ENCODE results near the gene PPM1H.
"Not testable (repeated sequence)": the region's sequence is repeated elsewhere in the genome, so short reads cannot be mapped to it uniquely, and the experiment has no call there.

The PPM1H gene

GRCh38 chr12:62942316-62942715 lies 7.4 kb upstream of the PPM1H start:
- not testable (repeated sequence) for DNase-seq

GRCh38 chr12:62934239-62934798 lies 631 bp downstream of the PPM1H start:
- peak; percentile 42 for DNase-seq

- DNase-seq: no peak
Measured at GRCh38 chr12:62933602-62934238, 1.2 kb downstream of the PPM1H start.

GRCh38 chr12:62933220-62933601 lies 1.7 kb downstream of the PPM1H start:
- DNase-seq: peak; percentile 79

GRCh38 chr12:62931477-62931876 lies 3.5 kb downstream of the PPM1H start:
- DNase-seq: no peak

GRCh38 chr12:62930546-62931425 lies 4.2 kb downstream of the PPM1H start:
- peak; percentile 68 for DNase-seq

- DNase-seq: no peak
Measured at GRCh38 chr12:62928632-62929031, 6.3 kb downstream of the PPM1H start.

GRCh38 chr12:62925680-62926079 lies 9.3 kb downstream of the PPM1H start:
- DNase-seq: no peak

GRCh38 chr12:62924084-62924483 lies 10.9 kb downstream of the PPM1H start:
- no peak for DNase-seq

GRCh38 chr12:62922539-62922938 lies 12.4 kb downstream of the PPM1H start:
- no peak for DNase-seq

- DNase-seq: peak; percentile 53
Measured at GRCh38 chr12:62919838-62920237, 15.1 kb downstream of the PPM1H start.

GRCh38 chr12:62917926-62918325 lies 17.0 kb downstream of the PPM1H start:
- no peak for DNase-seq

- no peak for DNase-seq
Measured at GRCh38 chr12:62916632-62917425, 18.1 kb downstream of the PPM1H start.

- no peak for DNase-seq
Measured at GRCh38 chr12:62915204-62915529, 19.8 kb downstream of the PPM1H start.

- no peak for DNase-seq
Measured at GRCh38 chr12:62914443-62915203, 20.3 kb downstream of the PPM1H start.

- no peak for DNase-seq
Measured at GRCh38 chr12:62913380-62913779, 21.6 kb downstream of the PPM1H start.

GRCh38 chr12:62912644-62913043 lies 22.3 kb downstream of the PPM1H start:
- no peak for DNase-seq

GRCh38 chr12:62911286-62911685 lies 23.7 kb downstream of the PPM1H start:
- no peak for DNase-seq

GRCh38 chr12:62910549-62911169 lies 24.3 kb downstream of the PPM1H start:
- no peak for DNase-seq

GRCh38 chr12:62909340-62909739 lies 25.6 kb downstream of the PPM1H start:
- no peak for DNase-seq

- no peak for DNase-seq
Measured at GRCh38 chr12:62908674-62909073, 26.3 kb downstream of the PPM1H start.

GRCh38 chr12:62907561-62907960 lies 27.4 kb downstream of the PPM1H start:
- no peak for DNase-seq
